8988T (cell line): ENCODE results near the gene UNC93B1.

ENCODE experiments used
- DNase-seq: peaks from one replicate; pipeline ENCODE4 v3.0.0; 2011

UNC93B1 gene

DNA sequence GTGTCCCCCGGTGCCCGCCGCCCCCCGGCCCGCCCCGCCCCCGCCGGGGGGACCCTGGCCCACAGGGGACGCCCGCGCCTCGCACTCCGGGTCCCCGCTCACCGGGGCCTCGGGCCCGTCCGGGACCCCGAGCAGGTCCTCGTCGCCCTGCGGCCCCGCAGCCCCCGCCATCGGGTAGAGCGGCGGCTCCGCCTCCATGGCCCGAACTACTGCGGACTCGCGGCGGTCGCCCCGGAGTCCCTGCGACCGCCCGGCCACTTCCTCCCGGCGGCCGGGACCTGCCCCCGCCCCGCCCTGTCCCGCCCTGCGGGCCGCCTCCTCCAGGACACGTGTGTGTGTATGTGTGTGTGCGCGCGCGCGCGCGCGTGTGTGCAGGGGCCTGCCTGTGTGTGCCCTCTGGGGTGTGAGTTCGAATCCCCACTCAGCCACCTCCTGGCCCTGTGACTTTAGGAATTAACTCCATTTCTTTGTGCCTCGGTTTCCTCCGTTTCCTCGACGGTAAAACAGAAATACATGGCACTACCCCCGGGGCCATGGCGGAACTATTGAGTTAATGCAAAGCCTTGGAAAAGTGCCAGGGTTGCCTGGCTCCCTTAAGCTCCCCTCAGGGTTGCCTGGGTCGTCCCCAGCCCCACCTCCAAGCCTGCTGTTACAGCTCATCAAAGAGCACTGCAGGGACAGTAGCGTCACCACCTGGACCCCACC lies at the start of gene UNC93B1:
Gene UNC93B1 (minus strand): TSS at position 252 of the 705 bp plus-strand sequence. CDS start 54 bp downstream, at position 198.
- peak; percentile 89 for DNase-seq

DNA sequence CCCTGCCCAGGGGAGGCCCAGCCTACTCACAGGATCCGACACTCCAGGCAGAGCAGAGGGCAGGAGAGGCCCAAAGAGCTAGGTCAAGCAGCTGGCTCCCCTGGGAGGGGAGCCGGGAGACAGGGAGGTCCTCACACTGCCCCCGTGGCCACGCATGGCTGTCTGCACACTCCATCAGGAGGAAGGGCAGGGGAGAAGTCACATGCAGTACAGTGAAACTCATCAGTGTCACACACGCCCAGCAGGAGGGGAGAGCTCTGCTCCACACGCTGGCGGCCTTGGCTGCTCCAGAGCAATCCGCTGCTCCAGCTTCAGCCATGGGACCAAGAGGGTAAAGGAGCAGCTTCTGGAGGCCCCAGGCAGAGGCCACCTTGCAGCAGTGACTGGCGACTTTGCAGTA lies 49.2 kb upstream of the UNC93B1 start:
- peak; percentile 31 for DNase-seq

- DNase-seq = peak; percentile 28
Observed at GRCh38 chr11:68052137-68052873, 48.4 kb upstream of the UNC93B1 start.

DNA sequence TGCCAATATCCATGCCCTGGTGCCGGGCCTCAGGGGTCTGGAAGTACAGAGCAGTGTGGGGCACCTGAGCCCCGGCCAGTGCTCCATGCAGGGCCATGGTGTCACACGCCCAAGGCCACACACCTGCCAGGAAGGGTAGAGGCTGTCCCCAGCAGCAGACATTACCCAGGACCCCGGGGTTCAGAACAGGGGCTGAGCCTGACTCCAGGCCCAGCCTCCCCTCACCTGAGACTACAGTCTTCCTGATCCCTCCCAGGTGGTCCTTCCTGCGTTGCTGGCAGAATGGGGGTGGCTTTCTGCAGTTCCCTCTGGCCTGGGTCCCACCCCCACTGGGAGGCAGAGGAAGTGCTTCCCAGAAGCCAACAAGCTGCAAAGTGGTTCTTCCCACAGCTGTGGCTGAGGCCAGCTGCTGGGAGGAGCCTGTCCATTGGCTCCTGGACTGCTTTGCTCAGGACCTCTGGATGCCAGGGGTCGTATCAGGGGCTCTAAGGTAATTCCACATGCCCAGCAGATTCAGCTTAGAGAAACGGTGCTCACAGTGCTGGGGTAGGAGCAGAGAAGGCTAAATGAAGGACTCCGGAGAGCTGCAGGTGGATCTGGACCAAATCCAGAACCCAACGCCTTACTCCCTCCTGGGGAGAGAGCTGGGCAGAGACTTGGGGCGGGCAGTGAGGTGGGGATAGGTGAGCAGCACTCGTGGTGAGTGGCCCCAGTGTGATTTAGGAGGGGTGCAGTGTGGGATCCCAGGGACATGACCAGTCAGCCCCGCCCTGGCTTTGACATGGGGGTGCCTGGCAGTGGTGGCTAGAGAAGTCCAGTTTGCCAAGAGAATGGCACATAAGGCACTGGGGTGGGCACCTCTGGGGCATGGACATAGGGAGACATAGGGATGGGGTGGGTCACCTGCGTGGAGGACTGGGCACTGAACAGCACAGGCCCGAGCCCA lies 47.6 kb upstream of the UNC93B1 start:
- DNase-seq = peak; percentile 56

GRCh38 chr11:68050371-68050841 lies 46.5 kb upstream of the UNC93B1 start:
- DNase-seq = no peak

GRCh38 chr11:68049509-68050370 lies 45.8 kb upstream of the UNC93B1 start:
- DNase-seq = peak; percentile 45

DNA sequence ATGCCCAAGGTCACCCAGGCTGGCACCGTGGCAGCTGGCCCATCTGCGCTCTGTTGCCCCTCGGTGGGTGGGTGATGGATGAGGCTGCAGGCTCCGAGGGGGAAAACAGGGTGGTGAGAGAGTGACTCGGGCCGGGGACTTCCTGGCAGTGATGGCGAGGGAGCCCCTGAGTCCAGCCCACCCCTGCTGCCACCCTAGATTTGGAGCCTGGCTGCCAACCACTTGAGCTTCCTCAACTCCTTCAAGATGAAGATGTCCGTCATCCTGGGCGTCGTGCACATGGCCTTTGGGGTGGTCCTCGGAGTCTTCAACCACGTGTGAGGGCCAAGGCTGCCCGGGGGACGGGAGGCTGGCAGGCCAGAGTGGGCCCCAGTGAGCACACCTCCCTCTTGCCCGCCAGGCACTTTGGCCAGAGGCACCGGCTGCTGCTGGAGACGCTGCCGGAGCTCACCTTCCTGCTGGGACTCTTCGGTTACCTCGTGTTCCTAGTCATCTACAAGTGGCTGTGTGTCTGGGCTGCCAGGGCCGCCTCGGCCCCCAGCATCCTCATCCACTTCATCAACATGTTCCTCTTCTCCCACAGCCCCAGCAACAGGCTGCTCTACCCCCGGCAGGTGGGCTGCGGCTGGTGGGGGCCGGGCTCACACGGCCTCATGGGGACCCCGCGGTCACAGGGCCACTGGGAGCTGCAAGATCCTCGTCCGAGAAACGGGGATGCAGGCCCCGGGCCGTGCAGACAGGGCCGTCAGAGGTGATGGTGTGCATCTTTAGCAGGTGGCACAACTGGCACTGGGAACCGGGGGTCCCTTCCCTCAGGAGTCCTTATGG lies 45.0 kb upstream of the UNC93B1 start:
- DNase-seq = no peak

- no peak for DNase-seq
Observed at GRCh38 chr11:68047437-68048290, 43.8 kb upstream of the UNC93B1 start.

- DNase-seq = no peak
Observed at GRCh38 chr11:68044898-68045351, 41.0 kb upstream of the UNC93B1 start.

DNA sequence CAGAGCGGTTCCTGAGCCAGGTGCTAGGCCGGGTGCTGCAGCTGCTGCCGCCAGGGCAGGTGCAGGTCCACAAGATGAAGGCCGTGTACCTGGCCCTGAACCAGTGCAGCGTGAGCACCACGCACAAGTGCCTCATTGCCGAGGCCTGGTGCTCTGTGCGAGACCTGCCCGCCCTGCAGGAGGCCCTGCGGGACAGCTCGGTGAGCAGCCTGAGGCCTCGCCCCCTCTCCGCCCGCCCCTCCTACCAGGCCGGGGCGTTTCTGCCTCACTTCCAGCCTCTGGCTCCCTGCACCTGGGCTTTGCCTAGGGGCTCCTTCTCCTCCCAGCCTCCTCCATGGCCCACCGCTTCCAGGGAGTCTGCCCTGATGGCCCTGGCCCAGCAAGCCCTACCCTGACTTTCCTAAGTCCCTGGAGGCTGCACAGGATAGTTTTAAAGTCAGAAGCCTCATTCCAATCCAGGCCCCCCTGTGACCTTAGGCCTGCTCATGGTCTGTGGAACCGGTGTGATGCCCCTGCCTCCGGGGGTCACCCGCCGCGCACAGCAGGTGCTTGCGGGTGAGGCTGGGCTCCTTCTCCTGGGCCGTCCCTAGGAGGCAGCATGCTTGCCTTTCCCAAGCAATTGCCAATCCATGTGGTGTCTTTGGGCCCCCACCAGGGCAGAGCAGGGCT lies 40.4 kb upstream of the UNC93B1 start:
- peak; percentile 67 for DNase-seq

DNA sequence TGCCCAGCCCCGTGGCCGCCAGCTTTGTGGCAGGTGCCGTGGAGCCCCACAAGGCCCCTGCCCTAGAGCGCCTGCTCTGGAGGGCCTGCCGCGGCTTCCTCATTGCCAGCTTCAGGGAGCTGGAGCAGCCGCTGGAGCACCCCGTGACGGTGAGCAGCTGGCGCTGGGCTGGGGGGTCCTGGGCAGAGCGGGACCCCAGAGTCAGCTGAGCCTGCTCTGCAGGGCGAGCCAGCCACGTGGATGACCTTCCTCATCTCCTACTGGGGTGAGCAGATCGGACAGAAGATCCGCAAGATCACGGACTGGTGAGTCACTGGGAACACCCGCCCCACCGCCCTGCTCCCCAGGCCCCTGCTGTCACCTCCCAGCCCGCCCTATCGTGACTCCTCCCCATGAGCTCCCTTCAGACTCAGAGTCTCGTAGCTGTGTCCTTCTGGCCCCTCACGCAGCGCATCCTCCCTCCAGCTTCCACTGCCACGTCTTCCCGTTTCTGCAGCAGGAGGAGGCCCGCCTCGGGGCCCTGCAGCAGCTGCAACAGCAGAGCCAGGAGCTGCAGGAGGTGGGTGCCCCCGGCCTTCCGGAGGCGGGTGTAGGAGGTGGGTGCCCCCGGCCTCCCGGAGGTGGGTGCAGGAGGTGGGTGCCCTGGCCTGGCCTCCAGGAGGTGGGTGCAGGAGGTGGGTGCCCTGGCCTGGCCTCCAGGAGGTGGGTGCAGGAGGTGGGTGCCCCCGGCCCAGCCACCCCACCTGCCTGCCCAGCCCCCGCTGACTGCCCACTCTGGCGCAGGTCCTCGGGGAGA lies 39.6 kb upstream of the UNC93B1 start:
- peak; percentile 36 for DNase-seq

DNA sequence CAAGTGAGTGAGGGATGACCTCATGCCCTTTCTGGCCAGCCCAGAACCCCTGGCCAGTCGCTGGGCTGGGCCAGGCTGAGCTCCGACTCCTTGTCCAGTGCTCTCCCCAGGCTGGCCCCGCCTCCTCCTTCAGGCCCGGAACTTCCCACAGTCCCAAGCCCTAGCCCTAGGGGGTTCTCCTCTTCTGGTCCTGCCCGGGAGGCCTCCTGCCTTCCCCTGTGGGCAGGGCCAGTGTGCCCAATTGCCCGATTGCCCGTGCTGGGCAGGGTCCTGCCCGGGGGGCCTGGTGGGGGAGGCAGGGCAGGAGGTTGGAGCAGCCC lies 39.1 kb upstream of the UNC93B1 start:
- DNase-seq = no peak

- DNase-seq = no peak
Observed at GRCh38 chr11:68042219-68043028, 38.5 kb upstream of the UNC93B1 start.

DNA sequence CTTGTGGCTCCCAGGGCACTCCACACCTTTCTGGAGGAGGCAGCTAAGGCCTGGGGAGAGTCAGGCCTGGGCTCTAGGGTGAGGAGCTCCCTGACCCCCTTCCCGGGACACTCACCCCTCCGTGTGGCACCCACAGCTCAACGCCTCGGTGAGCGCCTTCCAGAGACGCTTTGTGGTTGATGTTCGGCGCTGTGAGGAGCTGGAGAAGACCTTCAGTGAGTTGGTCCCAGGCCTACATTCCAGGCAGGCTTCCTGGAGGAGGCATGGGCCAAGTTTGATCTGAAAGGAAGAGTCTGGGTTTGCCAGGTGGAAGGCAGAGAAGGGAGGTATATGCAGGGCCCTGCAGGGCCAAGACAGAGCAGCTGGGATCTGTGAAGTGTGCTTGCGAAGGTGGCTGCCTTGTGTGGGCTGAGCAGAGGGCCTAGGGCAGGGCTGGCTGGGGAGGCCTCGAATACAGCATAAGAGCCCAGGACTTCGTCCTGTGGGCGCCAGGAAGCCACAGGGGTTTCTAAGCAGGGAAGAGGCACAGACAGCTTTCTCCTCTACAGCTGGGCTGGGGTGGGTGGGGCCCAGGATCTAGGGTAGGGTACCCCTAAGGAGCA lies 37.8 kb upstream of the UNC93B1 start:
- DNase-seq = no peak

DNA sequence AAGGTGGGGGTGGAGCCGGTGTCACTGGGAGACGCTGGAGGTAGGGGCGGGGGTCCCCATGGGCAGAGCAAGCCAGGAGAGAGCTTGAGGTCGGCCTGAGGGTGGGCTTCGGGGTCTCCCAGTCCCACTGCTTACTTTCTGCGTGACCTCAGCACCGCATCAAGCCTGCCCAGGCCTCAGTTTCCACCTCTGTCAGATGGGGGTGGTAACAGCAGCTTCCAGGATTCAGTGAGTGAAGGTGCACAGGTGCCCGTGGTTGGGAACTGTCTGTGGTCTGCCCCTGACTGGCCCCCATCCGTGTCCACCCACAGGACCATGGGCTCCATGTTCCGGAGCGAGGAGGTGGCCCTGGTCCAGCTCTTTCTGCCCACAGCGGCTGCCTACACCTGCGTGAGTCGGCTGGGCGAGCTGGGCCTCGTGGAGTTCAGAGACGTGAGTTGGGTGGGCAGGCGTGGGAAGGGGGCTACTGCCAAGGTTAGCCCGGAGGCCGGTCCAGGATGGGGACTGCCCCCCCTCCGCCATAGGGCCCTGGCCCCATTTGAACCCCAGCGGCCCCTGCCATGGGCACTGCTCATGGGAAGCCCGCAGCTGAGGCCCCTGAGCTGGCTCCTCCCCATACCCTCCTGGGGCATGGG lies 37.2 kb upstream of the UNC93B1 start:
- peak; percentile 58 for DNase-seq

GRCh38 chr11:68040101-68040956 lies 36.4 kb upstream of the UNC93B1 start:
- peak; percentile 95 for DNase-seq
